HepG2 (cell line): ENCODE measurements around the gene ACSM3. TPM values are rescaled to one million over a fixed set of nuclear protein-coding genes. Genes with fewer than 3 reads are reported as not detected.

Experiments
- HMGXB3 ChIP-seq: sonication (generic); formaldehyde crosslinking; IDR thresholded peaks from 2 replicates; pipeline ENCODE4 v1.4.0; 2020; ENCODE audit warnings: missing genetic modification reagents, borderline replicate concordance
- KLF12 ChIP-seq: sonication (generic); formaldehyde crosslinking; IDR thresholded peaks from 2 replicates; pipeline ENCODE4 v1.4.0; 2020; ENCODE audit warnings: missing genetic modification reagents, borderline replicate concordance
- NFYC ChIP-seq: IDR thresholded peaks from 2 replicates; pipeline ENCODE4 v1.6.1; 2016; ENCODE audit warnings: missing genetic modification reagents, missing compliant biosample characterization
- SIX1 ChIP-seq: sonication (generic); formaldehyde crosslinking; IDR thresholded peaks from 2 replicates; pipeline ENCODE4 v1.4.0; 2020; ENCODE audit warnings: missing genetic modification reagents, borderline replicate concordance
- ZNF280D ChIP-seq: sonication (generic); formaldehyde crosslinking; IDR thresholded peaks from 2 replicates; pipeline ENCODE4 v1.5.1; 2020; ENCODE audit warnings: mild to moderate bottlenecking, missing genetic modification reagents
- ZNF333 ChIP-seq: sonication (generic); formaldehyde crosslinking; IDR thresholded peaks from 2 replicates; pipeline ENCODE4 v1.4.0; 2020; ENCODE audit warnings: mild to moderate bottlenecking, missing genetic modification reagents, borderline replicate concordance
- ZNF512 ChIP-seq: sonication (generic); formaldehyde crosslinking; IDR thresholded peaks from 2 replicates; pipeline ENCODE4 v1.4.0; 2020; ENCODE audit warnings: mild to moderate bottlenecking, missing genetic modification reagents
- ZNF543 ChIP-seq: sonication (generic); formaldehyde crosslinking; IDR thresholded peaks from 2 replicates; pipeline ENCODE4 v1.4.0; 2020; ENCODE audit warnings: mild to moderate bottlenecking, missing genetic modification reagents
- ZNF629 ChIP-seq: sonication (generic); formaldehyde crosslinking; conservative IDR thresholded peaks from 2 replicates; pipeline ENCODE4 v1.5.0; 2020; ENCODE audit warnings: missing genetic modification reagents
- ZNF781 ChIP-seq: sonication (generic); formaldehyde crosslinking; IDR thresholded peaks from 2 replicates; pipeline ENCODE4 v1.5.1; 2020; ENCODE audit warnings: borderline replicate concordance, mild to moderate bottlenecking, missing genetic modification reagents; ENCODE audit errors: not compliant biosample characterization
- polyA plus RNA-seq, 8 experiments: library from polyadenylated mRNA; depleted of rRNA in 3 of 8; stranded (reverse) in 7 of 8; unstranded in 1 of 8; fragments of >200 nt; fragmentation: Illumina TruSeq in 4 of 8; extraction: Trizol in 4 of 8; gene quantifications; 2 replicates each; pipeline versions ENCODE4 v1.2.1 to v1.2.3, GENCODE V29; 2011 to 2016; ENCODE audit warnings: low read depth in 4 of 8, missing spikeins in 1 of 8, mixed read lengths in 1 of 8; ENCODE audit not compliant: insufficient read depth in 1 of 8
- total RNA-seq, 5 experiments: library from RNA; depleted of rRNA; stranded (reverse); fragments of >200 nt; fragmentation: Illumina TruSeq; extraction: Trizol; gene quantifications; 2 replicates each; pipeline ENCODE4 v1.2.3, GENCODE V29; 2016; ENCODE audit warnings: low read depth in 1 of 5

ACSM3 gene
- total and polyA plus RNA-seq, 2 of the 13 experiments (the other 11 are each of a cell fraction or from before 2014, with no cell fraction given): 74.0 to 108 TPM

- TF ChIP-seq ZNF543 (peak; percentile 15; the same call in 1 of the 2 replicates), KLF12 (CRISPR knock-in tag) (0 out of 2 replicates have a peak, but pooled peaks have one; percentile 22), ZNF512 (CRISPR knock-in tag) (no peak), ZNF333 (CRISPR knock-in tag) (no peak), HMGXB3 (CRISPR knock-in tag) (peak; percentile 63; the same call in 1 of the 2 replicates), ZNF280D (CRISPR knock-in tag) (0 out of 2 replicates have a peak, but pooled peaks have one; percentile 85), ZNF629 (no peak), ZNF781 (CRISPR knock-in tag) (peak; percentile 10), NFYC (peak; percentile 60), SIX1 (CRISPR knock-in tag) (peak; percentile 91)
These were observed at the start of gene ACSM3 (continued) for GRCh38 chr16:20763461-20764232.
